ENCODE data around the gene IDH1. TPM values are rescaled to one million over a fixed set of nuclear protein-coding genes. Genes with fewer than 3 reads are reported as not detected.

IDH1 gene
- total and polyA plus RNA-seq, 11 donors, result 16.0 to 115 (median 33.3) TPM

DNA sequence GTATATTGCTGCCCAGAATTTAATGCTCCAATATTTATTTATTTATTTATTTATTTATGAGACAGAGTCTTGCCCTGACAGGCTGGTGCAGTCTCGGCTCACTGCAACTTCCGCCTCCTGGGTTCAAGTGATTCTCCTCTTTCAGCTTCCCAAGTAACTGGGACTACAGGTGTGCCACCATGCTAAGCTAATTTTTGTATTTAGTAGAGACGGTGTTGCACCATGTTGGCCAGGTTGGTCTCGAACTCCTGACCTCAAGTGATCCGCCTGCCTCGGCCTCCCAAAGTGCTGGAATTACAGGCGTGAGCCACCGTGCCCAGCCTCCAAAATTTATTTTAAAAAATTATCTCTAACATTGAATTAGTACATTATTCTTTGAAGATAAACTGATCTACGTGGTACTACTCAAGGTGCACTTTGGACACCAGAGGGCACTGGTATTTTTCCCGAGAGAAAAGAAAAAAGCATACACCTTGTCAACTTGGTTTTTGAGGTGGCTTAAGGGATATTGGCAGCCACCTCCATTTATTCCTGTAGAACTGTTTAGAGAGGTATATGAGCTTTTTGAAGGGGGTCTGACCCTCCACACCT, 1.4 kb upstream of the IDH1 start:
- no peak for ATAC-seq
- WGBS, 4 donors, result 74 to 82% (median 77%) methylated on average over 10 of the region's 10 CpGs
- Histone ChIP-seq H3K36me3 (peaks cover 0 to 20% (median 14%) of the 10 kb centered on the region in 9 donors), H3K27ac (peak overlapping the region; percentile 39 to 95 (median 71)), H3K27me3 (no peaks in the 10 kb centered on the region), H3K4me3 (no peak overlapping the region), H3K9me3 (no peaks in the 10 kb centered on the region), H3K4me1 (peaks cover 0 to 39% (median 21%) of the 10 kb centered on the region in 12 donors)
- no peak for DNase-seq
- intact Hi-C loops (cut with DNase I), result no loop called here
- TF ChIP-seq, protein P1, sequence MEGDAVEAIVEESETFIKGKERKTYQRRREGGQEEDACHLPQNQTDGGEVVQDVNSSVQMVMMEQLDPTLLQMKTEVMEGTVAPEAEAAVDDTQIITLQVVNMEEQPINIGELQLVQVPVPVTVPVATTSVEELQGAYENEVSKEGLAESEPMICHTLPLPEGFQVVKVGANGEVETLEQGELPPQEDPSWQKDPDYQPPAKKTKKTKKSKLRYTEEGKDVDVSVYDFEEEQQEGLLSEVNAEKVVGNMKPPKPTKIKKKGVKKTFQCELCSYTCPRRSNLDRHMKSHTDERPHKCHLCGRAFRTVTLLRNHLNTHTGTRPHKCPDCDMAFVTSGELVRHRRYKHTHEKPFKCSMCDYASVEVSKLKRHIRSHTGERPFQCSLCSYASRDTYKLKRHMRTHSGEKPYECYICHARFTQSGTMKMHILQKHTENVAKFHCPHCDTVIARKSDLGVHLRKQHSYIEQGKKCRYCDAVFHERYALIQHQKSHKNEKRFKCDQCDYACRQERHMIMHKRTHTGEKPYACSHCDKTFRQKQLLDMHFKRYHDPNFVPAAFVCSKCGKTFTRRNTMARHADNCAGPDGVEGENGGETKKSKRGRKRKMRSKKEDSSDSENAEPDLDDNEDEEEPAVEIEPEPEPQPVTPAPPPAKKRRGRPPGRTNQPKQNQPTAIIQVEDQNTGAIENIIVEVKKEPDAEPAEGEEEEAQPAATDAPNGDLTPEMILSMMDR (IDR thresholded peaks at IDR 0.05), result peak in 3 of 12 donors; percentile 11 to 19 (median 14)
- TF ChIP-seq POLR2A (IDR thresholded peaks at IDR 0.05), result no peak

DNA sequence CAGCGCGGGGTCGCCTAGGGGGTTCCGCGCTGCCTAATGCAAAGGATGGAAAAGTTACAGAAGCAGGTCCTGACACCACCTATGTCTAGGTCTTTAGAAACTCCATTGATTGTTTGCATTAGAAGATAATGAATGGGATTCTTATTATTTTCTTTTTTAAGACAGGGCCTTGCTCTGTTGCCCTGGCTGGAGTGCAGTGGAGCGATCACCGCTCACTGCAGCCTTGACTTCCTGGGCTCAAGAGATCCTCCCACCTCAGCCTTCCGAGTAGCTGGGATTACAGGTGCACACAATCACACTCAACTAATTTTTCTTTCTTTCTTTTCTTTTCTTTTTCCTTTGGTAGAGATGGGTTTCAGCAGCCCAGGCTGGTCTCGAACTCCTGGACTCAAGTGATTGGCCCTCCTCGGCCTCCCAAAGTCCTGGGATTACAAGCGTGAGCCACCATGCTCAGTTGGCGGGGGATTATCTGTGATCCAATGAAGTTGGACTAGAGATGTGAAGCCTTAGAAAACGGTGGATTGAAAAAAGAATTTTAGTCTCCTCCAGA, 761 bp upstream of the IDH1 start:
- Histone ChIP-seq H3K4me1 (peaks cover 0 to 42% (median 21%) of the 10 kb centered on the region in 12 donors), H3K9me3 (no peaks in the 10 kb centered on the region), H3K27ac (peak overlapping the region; percentile 14 to 95 (median 84)), H3K36me3 (peaks cover 0 to 26% (median 20%) of the 10 kb centered on the region in 9 donors), H3K4me3 (peak overlapping the region; percentile 73 to 96 (median 84)), H3K27me3 (no peaks in the 10 kb centered on the region)
- 46 to 49% (median 47%) methylated on average over 13 of the region's 13 CpGs for WGBS, 4 donors
- intact Hi-C loops (cut with DNase I), result loop anchor here in 1 of 10 donors (2.0 kb wide), 1 partner anchor 65 kb away; no protein-coding TSS in a partner anchor
- ATAC-seq (no peak), DNase-seq (no peak)
- TF ChIP-seq, protein P1 (IDR thresholded peaks at IDR 0.05), result peak in 3 of 12 donors; percentile 2 to 8 (median 8)
- TF ChIP-seq POLR2A (IDR thresholded peaks at IDR 0.05), result no peak

DNA sequence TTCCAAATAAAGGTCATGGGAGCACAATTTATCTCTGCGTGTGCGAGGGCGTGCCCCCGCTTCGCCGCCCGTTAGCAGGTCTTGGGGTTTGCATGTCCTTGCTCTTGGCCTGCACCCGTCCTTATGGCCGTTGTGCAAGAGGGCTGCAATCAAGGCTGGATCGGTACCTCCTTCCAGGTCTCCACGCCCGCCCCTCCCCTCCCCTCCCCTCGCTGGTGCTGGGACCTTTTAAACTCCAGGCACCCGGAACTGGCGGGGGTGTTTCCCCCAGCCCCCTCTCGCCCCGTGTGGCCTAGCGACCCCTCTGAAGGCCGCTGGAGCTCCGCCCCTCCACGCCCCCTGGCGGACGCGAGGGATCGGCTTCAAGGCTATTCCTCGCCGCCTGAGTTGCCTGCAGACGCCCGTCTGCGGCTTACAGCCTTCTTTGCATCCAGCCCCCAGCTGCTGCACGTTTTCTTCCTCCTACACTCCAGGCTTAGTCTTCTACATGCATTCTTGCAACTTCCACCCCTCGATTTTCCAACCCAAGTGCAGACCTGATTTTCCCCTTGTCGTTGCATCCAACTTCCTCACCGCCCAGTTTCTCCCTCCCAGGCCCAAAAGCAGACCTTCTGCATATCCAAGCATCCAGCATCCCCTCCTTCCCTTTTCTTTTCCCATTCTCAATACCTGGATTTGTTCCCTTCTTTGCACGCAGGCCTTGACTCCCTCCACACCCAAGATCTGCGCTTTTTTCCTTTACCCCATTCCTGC, 577 bp downstream of the IDH1 start:
- DNase-seq, result peak; percentile 83 to 91 (median 86)
- 0 to 1% (median 0%) methylated on average over 21 to 36 of the region's 36 CpGs for WGBS, 4 donors
- intact Hi-C loops (cut with DNase I), result loop anchor here in 6 of 10 donors (1.0 to 5.0 kb wide), 4 partner anchors 67 to 82 kb away; no protein-coding TSS in a partner anchor
- peak overlapping the region; percentile 51 to 95 (median 84) for H3K27ac ChIP-seq
- H3K27me3 ChIP-seq, result no peaks in the 10 kb centered on the region
- peaks cover 0 to 55% (median 21%) of the 10 kb centered on the region in 12 donors for H3K4me1 ChIP-seq
- peak; percentile 82 to 85 (median 83) for ATAC-seq
- H3K4me3 ChIP-seq, result peak overlapping the region; percentile 73 to 96 (median 84)
- no peaks in the 10 kb centered on the region for H3K9me3 ChIP-seq
- H3K36me3 ChIP-seq, result peaks cover 0 to 40% (median 34%) of the 10 kb centered on the region in 9 donors
- TF ChIP-seq POLR2A (IDR thresholded peaks at IDR 0.05), result no peak
- TF ChIP-seq, protein P1 (IDR thresholded peaks at IDR 0.05), result peak; percentile 67 to 84 (median 76)
